DLD1 (cell line): Measurements from ENCODE around the gene RRAGC.
"Not testable (repeated sequence)": the region's sequence is repeated elsewhere in the genome, so short reads cannot be mapped to it uniquely, and the experiment has no call there.

Experiments
- in situ Hi-C: cut with HindIII; loops from 2 replicates; pipeline ENCODE4 v1.10.0; 2017; ENCODE audit warnings: low sequenced_read_pairs

Gene RRAGC

GRCh38 chr1:38818175-38818976 lies 41.2 kb downstream of the RRAGC start:
- in situ Hi-C loops = no loop called here

- in situ Hi-C loops = no loop called here
Observed at GRCh38 chr1:38817267-38818174, 42.1 kb downstream of the RRAGC start.

GRCh38 chr1:38815903-38816627 lies 43.5 kb downstream of the RRAGC start:
- in situ Hi-C loops = no loop called here

GRCh38 chr1:38814984-38815464 lies 44.5 kb downstream of the RRAGC start:
- in situ Hi-C loops = no loop called here

GRCh38 chr1:38814444-38814983 lies 45.1 kb downstream of the RRAGC start:
- in situ Hi-C loops = no loop called here

- in situ Hi-C loops = no loop called here
Observed at GRCh38 chr1:38812981-38813380, 46.6 kb downstream of the RRAGC start.

GRCh38 chr1:38811466-38811865 lies 48.1 kb downstream of the RRAGC start:
- in situ Hi-C loops = not testable (repeated sequence)

- in situ Hi-C loops = no loop called here
Observed at GRCh38 chr1:38806090-38806489, 53.5 kb downstream of the RRAGC start.

GRCh38 chr1:38805036-38805435 lies 54.5 kb downstream of the RRAGC start:
- in situ Hi-C loops = no loop called here

GRCh38 chr1:38804062-38804886 lies 55.3 kb downstream of the RRAGC start:
- in situ Hi-C loops = no loop called here

- in situ Hi-C loops = no loop called here
Observed at GRCh38 chr1:38803647-38804046, 55.9 kb downstream of the RRAGC start.

- in situ Hi-C loops = no loop called here
Observed at GRCh38 chr1:38800720-38801671, 58.6 kb downstream of the RRAGC start.

- in situ Hi-C loops = no loop called here
Observed at GRCh38 chr1:38793299-38793698, 66.3 kb downstream of the RRAGC start.

GRCh38 chr1:38791892-38792291 lies 67.7 kb downstream of the RRAGC start:
- in situ Hi-C loops = no loop called here

GRCh38 chr1:38791164-38791515 lies 68.4 kb downstream of the RRAGC start:
- in situ Hi-C loops = no loop called here

- in situ Hi-C loops = no loop called here
Observed at GRCh38 chr1:38790422-38791163, 69.0 kb downstream of the RRAGC start.

GRCh38 chr1:38789498-38790169 lies 69.9 kb downstream of the RRAGC start:
- in situ Hi-C loops = no loop called here
